ENCODE measurements around the gene RNF187.

The RNF187 gene

GRCh38 chr1:228542981-228543380 lies 55.8 kb downstream of the RNF187 start:
- no peak for DNase-seq (ENCODE audit: low read depth in 4 of 4, low spot score in 1 of 4)

GRCh38 chr1:228543396-228543795 lies 56.2 kb downstream of the RNF187 start:
- DNase-seq (ENCODE audit: low read depth in 4 of 4, low spot score in 1 of 4): no peak

- DNase-seq (ENCODE audit: low read depth in 4 of 4, low spot score in 1 of 4): no peak
Measured at GRCh38 chr1:228544021-228544850, 57.1 kb downstream of the RNF187 start.

- no peak for DNase-seq (ENCODE audit: low read depth in 4 of 4, low spot score in 1 of 4)
Measured at GRCh38 chr1:228544921-228545591, 57.9 kb downstream of the RNF187 start.

All from stimulated activated CD4-positive, alpha-beta T cell treated with anti-CD3 and anti-CD28 coated beads, Interleukin-1b, Interleukin-23, amount 100 ng/mL, for 24 hours (primary cell).